ENCODE data around the gene GDA.
"Not testable (repeated sequence)": the region's sequence is repeated elsewhere in the genome, so short reads cannot be mapped to it uniquely, and the experiment has no call there.

Gene GDA

DNA sequence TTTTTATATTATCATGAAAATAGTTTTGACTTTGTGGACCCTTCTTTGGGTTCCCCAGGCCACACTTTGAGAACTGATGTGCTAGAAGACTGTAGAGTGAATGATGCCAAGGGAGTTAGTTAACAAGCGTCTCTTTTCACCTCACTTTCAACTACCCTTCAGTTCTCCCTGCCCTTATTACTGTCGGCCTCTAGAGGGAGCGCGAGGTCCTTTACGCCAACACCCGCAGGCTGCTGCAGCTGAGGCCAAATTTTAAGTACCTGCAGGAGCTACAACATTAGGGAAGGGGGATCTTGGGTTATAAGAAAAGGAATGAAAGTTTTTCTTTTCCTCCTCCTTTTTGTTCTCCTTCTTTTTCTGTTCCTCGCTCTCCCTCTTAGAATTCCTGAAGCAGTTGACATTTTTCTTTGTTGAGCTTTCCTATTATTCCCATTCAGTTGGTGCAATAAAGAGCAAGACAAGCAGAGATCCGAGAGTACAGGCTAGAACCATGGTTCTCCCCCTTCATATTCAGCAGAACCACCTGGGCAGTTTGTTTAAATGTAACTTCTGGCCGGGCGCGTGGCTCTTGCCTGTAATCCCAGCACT is 131.8 kb downstream of the GDA start:
- DNase-seq (ENCODE audit: low read depth): peak; percentile 49

DNA sequence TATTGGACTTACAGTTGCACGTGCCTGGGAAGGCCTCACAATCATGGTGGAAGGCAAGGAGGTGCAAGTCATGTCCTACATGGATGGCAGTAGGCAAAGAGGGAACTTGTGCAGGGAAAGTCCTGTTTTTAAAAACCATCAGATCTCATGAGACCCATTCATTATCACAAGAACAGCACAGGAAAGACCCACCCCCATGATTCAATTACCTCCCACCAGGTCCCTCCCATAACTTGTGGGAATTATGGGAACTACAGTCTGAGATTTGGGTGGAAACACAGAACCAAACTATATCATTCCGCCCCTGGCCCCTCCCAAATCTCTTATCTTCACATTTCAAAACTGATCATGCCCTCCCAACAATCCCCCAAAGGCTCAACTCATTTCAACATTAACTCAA is 140.2 kb downstream of the GDA start:
- DNase-seq (ENCODE audit: low read depth): no peak

GRCh38 chr9:72290311-72290710 is 141.1 kb downstream of the GDA start:
- DNase-seq (ENCODE audit: low read depth): no peak

DNA sequence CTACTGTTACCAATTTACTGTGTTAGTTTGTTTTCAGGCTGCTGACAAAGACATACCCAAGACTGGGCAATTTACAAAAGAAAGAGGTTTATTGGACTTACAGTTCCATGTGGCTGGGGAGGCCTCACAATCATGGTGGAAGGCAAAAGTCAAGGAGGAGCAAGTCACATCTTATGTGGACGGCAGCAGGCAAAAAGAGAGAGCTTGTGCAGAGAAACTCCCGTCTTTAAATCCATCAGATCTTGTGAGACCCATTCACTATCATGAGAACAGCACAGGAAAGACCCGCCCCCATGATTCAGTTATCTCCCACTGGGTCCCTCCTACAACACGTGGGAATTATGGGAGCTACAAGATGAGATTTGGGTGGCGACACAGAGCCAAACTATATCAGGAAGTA is 142.3 kb downstream of the GDA start:
- not testable (repeated sequence) for DNase-seq (ENCODE audit: low read depth)

DNA sequence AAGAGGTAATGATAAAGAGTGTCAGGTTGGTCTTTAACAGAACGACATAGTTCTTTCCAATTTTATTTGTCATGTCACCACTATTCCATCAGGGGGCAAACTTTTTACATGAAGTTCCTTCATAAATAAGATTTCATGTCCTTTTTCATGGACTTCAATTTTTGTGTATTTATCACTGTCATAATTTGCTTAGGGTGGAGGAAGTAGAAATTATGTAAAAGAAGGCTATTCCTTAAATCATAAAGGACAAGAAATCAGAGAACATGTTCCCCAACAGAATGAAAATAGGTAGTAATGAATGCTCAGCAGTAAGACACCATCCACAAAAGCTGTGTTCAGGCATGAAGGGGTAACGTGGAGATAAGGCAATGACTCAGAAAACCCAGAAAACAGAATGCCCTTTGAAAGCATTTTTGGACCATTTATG is 143.0 kb downstream of the GDA start:
- DNase-seq (ENCODE audit: low read depth): peak; percentile 77

DNA sequence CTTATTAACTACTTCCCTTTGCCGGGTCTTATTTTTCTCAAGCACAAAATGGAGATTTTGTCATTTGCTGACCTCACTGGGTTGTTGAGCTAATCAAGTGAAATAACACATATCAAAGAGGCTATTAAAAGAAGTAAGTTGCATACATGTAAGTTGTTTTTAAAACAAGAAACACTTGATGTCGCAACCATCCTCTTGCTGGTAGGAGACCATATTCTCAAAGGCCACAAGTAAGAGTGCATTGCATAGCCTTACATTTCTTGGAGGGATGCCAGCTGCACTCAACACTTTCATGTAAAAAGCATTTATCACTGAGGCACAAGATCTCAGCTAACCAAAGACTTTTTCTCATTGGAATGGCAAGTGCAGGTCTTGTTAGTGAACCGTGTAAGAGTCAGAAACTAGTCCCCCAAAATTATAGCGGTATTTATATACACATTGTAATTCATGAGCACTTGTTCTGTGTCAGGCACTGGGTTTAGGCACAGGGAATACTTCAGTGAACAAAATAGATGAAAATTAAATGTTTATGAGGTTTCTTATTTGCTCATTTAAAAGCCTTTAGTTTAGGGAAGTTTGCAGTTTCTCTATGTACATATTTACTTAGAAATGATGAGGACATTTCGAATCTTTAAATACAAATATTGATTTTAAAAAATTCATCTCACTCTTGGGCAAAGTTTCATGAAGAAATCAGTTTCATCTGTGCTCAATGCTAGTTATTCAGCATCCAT is 143.8 kb downstream of the GDA start:
- DNase-seq (ENCODE audit: low read depth): peak; percentile 99

GRCh38 chr9:72294936-72295335 is 145.7 kb downstream of the GDA start:
- peak; percentile 87 for DNase-seq (ENCODE audit: low read depth)

DNA sequence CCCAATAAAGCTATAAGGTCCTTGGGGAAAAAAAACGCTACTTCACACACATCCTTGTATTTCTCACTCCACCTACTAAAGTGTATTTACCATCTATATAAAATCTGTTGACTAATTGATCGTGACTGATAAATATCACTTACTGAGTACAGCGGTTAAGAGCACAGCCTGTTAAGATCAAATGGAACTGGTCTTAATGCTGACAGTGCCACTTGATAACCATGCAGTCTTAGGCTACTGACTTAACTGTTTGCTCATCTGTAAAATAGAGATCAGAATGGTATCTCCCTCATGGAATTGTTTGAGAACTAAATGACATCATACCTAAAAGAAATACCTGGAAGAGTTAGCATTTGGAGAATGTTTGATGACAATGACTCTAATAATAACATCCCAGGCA is 148.3 kb downstream of the GDA start:
- DNase-seq (ENCODE audit: low read depth): no peak

DNA sequence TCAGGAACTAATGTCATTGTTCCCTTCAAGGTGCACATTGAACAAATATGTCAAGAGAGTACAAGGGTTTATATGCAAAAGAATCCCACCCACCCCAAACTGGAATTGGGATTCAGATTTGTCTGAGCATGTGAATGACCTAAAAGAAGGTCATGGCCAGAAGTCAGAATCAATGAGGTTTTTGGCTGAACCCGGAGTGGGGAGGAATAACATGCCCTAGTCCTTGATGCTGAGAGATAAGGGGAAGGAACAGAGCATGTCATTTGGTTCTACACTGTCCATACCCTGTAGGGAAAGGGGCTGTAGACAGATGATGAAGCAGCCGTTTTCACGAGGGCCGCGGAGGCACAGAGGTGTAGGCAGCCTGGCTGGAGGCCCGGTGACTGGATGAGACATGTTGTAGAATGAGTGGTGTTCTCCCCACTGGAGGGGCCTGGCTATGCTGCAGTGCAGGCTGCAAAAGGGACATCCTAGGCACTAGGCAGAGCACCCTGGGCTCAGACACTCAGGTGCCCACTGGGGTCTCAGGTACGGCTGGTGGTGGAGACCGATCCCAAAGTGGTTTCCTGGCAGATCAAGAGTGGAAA is 149.9 kb downstream of the GDA start:
- DNase-seq (ENCODE audit: low read depth): no peak

- no peak for DNase-seq (ENCODE audit: low read depth)
These were observed 151.6 kb downstream of the GDA start for GRCh38 chr9:72300873-72301272.
